Measurements from ENCODE around the gene CAMKK1. TPM values are rescaled to one million over a fixed set of nuclear protein-coding genes. Genes with fewer than 3 reads are reported as not detected.

CAMKK1 gene
- total RNA-seq, 1 experiment from 2014 or later = 3.6 TPM

GRCh38 chr17:3896968-3897235 lies 4.0 kb upstream of the CAMKK1 start:
- DNase-seq (ENCODE audit: low read depth) = no peak

- DNase-seq (ENCODE audit: low read depth) = no peak
Measured at GRCh38 chr17:3896108-3896967, 3.5 kb upstream of the CAMKK1 start.

GRCh38 chr17:3895354-3895753 lies 2.5 kb upstream of the CAMKK1 start:
- no peak for DNase-seq (ENCODE audit: low read depth)

- peak; percentile 60 for DNase-seq (ENCODE audit: low read depth)
Measured at GRCh38 chr17:3894911-3895343, 2.1 kb upstream of the CAMKK1 start.

- DNase-seq (ENCODE audit: low read depth) = no peak
Measured at GRCh38 chr17:3894188-3894587, 1.3 kb upstream of the CAMKK1 start.

GRCh38 chr17:3893720-3894116 lies 865 bp upstream of the CAMKK1 start:
- no peak for DNase-seq (ENCODE audit: low read depth)

GRCh38 chr17:3892095-3892998 lies 506 bp downstream of the CAMKK1 start:
- DNase-seq (ENCODE audit: low read depth) = no peak

- no peak for DNase-seq (ENCODE audit: low read depth)
Measured at GRCh38 chr17:3891626-3892094, 1.2 kb downstream of the CAMKK1 start.

- DNase-seq (ENCODE audit: low read depth) = no peak
Measured at GRCh38 chr17:3890878-3891219, 2.0 kb downstream of the CAMKK1 start.

- peak; percentile 86 for DNase-seq (ENCODE audit: low read depth)
Measured at GRCh38 chr17:3890082-3890877, 2.6 kb downstream of the CAMKK1 start.

- DNase-seq (ENCODE audit: low read depth) = no peak
Measured at GRCh38 chr17:3889325-3890012, 3.4 kb downstream of the CAMKK1 start.

- DNase-seq (ENCODE audit: low read depth) = peak; percentile 82
Measured at GRCh38 chr17:3888343-3889171, 4.3 kb downstream of the CAMKK1 start.

GRCh38 chr17:3887804-3888203 lies 5.0 kb downstream of the CAMKK1 start:
- DNase-seq (ENCODE audit: low read depth) = no peak

GRCh38 chr17:3887394-3887793 lies 5.5 kb downstream of the CAMKK1 start:
- no peak for DNase-seq (ENCODE audit: low read depth)

GRCh38 chr17:3886776-3887175 lies 6.1 kb downstream of the CAMKK1 start:
- DNase-seq (ENCODE audit: low read depth) = no peak

GRCh38 chr17:3885970-3886369 lies 6.9 kb downstream of the CAMKK1 start:
- DNase-seq (ENCODE audit: low read depth) = peak; percentile 80

- DNase-seq (ENCODE audit: low read depth) = no peak
Measured at GRCh38 chr17:3885271-3885670, 7.6 kb downstream of the CAMKK1 start.

GRCh38 chr17:3884188-3884587 lies 8.7 kb downstream of the CAMKK1 start:
- DNase-seq (ENCODE audit: low read depth) = no peak

- DNase-seq (ENCODE audit: low read depth) = no peak
Measured at GRCh38 chr17:3882276-3882675, 10.6 kb downstream of the CAMKK1 start.

- DNase-seq (ENCODE audit: low read depth) = no peak
Measured at GRCh38 chr17:3880983-3881382, 11.9 kb downstream of the CAMKK1 start.
